NCI-H2227 treated with DMSO at 0.1 percent for 48 hours (cell line): ENCODE results near the gene CD1E.
"Not testable (repeated sequence)": the region's sequence is repeated elsewhere in the genome, so short reads cannot be mapped to it uniquely, and the experiment has no call there.

Source experiments
- DNase-seq: peaks from one replicate; lab custom pipeline; 2025; lab: John Stamatoyannopoulos, UW

CD1E gene

GRCh38 chr1:158362941-158363340, 9.2 kb downstream of the CD1E start:
- DNase-seq = no peak

- no peak for DNase-seq
Observed at GRCh38 chr1:158366783-158367182, 13.1 kb downstream of the CD1E start.

- DNase-seq = no peak
Observed at GRCh38 chr1:158371188-158371953, 17.7 kb downstream of the CD1E start.

GRCh38 chr1:158374101-158374500, 20.4 kb downstream of the CD1E start:
- DNase-seq = not testable (repeated sequence)

GRCh38 chr1:158374860-158375259, 21.2 kb downstream of the CD1E start:
- no peak for DNase-seq

GRCh38 chr1:158390331-158390730, 36.6 kb downstream of the CD1E start:
- no peak for DNase-seq

GRCh38 chr1:158391099-158391498, 37.4 kb downstream of the CD1E start:
- DNase-seq = no peak

GRCh38 chr1:158393476-158393875, 39.8 kb downstream of the CD1E start:
- no peak for DNase-seq

- no peak for DNase-seq
Observed at GRCh38 chr1:158396646-158397045, 43.0 kb downstream of the CD1E start.

GRCh38 chr1:158398818-158399514, 45.3 kb downstream of the CD1E start, which contains the start of gene OR10T2:
Gene OR10T2, minus strand, starts transcription at chr1:158399466. Its CDS starts 0 bp downstream, at chr1:158399466.
- DNase-seq = no peak

GRCh38 chr1:158400871-158401270, 47.2 kb downstream of the CD1E start:
- DNase-seq = no peak

- DNase-seq = no peak
Observed at GRCh38 chr1:158407092-158407491, 53.4 kb downstream of the CD1E start.
